IMR-90 (cell line): ENCODE results near the gene CFAP58. TPM values are rescaled to one million over a fixed set of nuclear protein-coding genes. Genes with fewer than 3 reads are reported as not detected.

Source experiments
- ATAC-seq: fragments of 200-7000 bp; cut with Tn5 transposase; 2 replicates; pipeline ENCODE4 v1.9.1; 2020; ENCODE audit warnings: low read depth, mild to moderate bottlenecking, moderate library complexity
- BruUV-seq: library from RNA; stranded (reverse); fragments of 400-500 nt; replicated peaks from 2 replicates; lab custom pipeline; 2021; lab: Mats Ljungman, UMichigan
- CTCF ChIA-PET: fragments of 300-600 bp; formaldehyde crosslinking; extraction: SDS; loops from one replicate; lab custom pipeline; 2021; ENCODE audit warnings: antibody characterized with exemption; lab: Yijun Ruan, JAX
- POLR2A ChIA-PET: fragments of 300-600 bp; sonication (Branson Sonifier 250); formaldehyde crosslinking; loops from one replicate; lab custom pipeline; 2022; ENCODE audit warnings: antibody characterized with exemption; ENCODE audit not compliant: unreplicated experiment; lab: Charles Lee
- DNase-seq: peaks from one replicate; pipeline ENCODE4 v3.0.0; 2013
- H2AFZ ChIP-seq: replicated peaks from 2 replicates; pipeline ENCODE3; 2013; ENCODE audit warnings: low read length, mild to moderate bottlenecking; ENCODE audit not compliant: poor library complexity
- H2AK5ac ChIP-seq: 2 replicates; pipeline ENCODE4 v1.6.1; 2013; ENCODE audit warnings: low read depth, low read length, inconsistent platforms
- H2AK9ac ChIP-seq: replicated peaks from 2 replicates; pipeline ENCODE3; 2013; ENCODE audit warnings: mild to moderate bottlenecking, low read depth, low read length, moderate library complexity; ENCODE audit not compliant: poor library complexity
- H2BK120ac ChIP-seq: 2 replicates; pipeline ENCODE4 v1.6.1; 2013; ENCODE audit warnings: low read depth, low read length, inconsistent platforms
- H2BK15ac ChIP-seq: 3 replicates; pipeline ENCODE4 v1.6.1; 2013; ENCODE audit warnings: low read depth, low read length, inconsistent platforms
- H2BK20ac ChIP-seq: 2 replicates; pipeline ENCODE4 v1.6.1; 2013; ENCODE audit warnings: low read depth, mild to moderate bottlenecking, inconsistent platforms, low read length, moderate library complexity
- H2BK5ac ChIP-seq: 2 replicates; pipeline ENCODE4 v1.6.1; 2013; ENCODE audit warnings: mild to moderate bottlenecking, low read depth, low read length, inconsistent platforms; ENCODE audit not compliant: poor library complexity, severe bottlenecking
- H3K14ac ChIP-seq: replicated peaks from 2 replicates; pipeline ENCODE4 v1.6.1; 2013; ENCODE audit warnings: low read depth, low read length, inconsistent platforms
- H3K18ac ChIP-seq: 2 replicates; pipeline ENCODE4 v1.6.1; 2013; ENCODE audit warnings: low read depth, low read length, control low read depth
- H3K23ac ChIP-seq: 2 replicates; pipeline ENCODE4 v1.6.1; 2013; ENCODE audit warnings: low read depth, low read length, inconsistent platforms
- H3K27ac ChIP-seq: 2 replicates; pipeline ENCODE4 v1.5.1; 2013; ENCODE audit warnings: mild to moderate bottlenecking, control low read depth, low read length; ENCODE audit not compliant: insufficient read depth
- H3K27me3 ChIP-seq: 2 replicates; pipeline ENCODE4 v1.6.1; 2013; ENCODE audit warnings: low read length; ENCODE audit not compliant: control insufficient read depth, insufficient read depth
- H3K36me3 ChIP-seq: 2 replicates; pipeline ENCODE4 v1.6.1; 2013; ENCODE audit warnings: low read length, mixed read lengths; ENCODE audit not compliant: control insufficient read depth, insufficient read depth
- H3K4ac ChIP-seq: 2 replicates; pipeline ENCODE4 v1.6.1; 2013; ENCODE audit warnings: low read depth, low read length, inconsistent platforms
- H3K4me1 ChIP-seq: 2 replicates; pipeline ENCODE4 v1.6.1; 2013; ENCODE audit warnings: low read length, mixed read lengths; ENCODE audit not compliant: control insufficient read depth, insufficient read depth
- H3K4me2 ChIP-seq: 2 replicates; pipeline ENCODE4 v1.6.1; 2013; ENCODE audit warnings: low read depth, mild to moderate bottlenecking, control low read depth, low read length, moderate library complexity
- H3K4me3 ChIP-seq: 2 replicates; pipeline ENCODE4 v1.5.1; 2013; ENCODE audit warnings: low read depth, mild to moderate bottlenecking, control low read depth, low read length, moderate library complexity; ENCODE audit not compliant: insufficient read depth
- H3K56ac ChIP-seq: 2 replicates; pipeline ENCODE4 v1.6.1; 2013; ENCODE audit warnings: low read length, inconsistent platforms; ENCODE audit not compliant: insufficient read depth; ENCODE audit errors: extremely low read depth
- H3K79me1 ChIP-seq, 2 experiments: 2 replicates each; pipeline ENCODE4 v1.6.1; 2013; ENCODE audit warnings: low read length in 2 of 2, inconsistent platforms in 1 of 2, low read depth in 1 of 2
- H3K9ac ChIP-seq: 2 replicates; pipeline ENCODE4 v1.6.1; 2013; ENCODE audit warnings: low read depth, low read length, control low read depth
- H3K9me1 ChIP-seq: 2 replicates; pipeline ENCODE4 v1.6.1; 2013; ENCODE audit warnings: low read length, inconsistent platforms; ENCODE audit not compliant: insufficient read depth
- H3K9me3 ChIP-seq: 2 replicates; pipeline ENCODE4 v1.6.1; 2013; ENCODE audit warnings: low read length; ENCODE audit not compliant: control insufficient read depth, insufficient read depth
- H4K20me1 ChIP-seq: 2 replicates; pipeline ENCODE4 v1.6.1; 2013; ENCODE audit warnings: low read length, inconsistent platforms; ENCODE audit not compliant: insufficient read depth
- H4K5ac ChIP-seq: 2 replicates; pipeline ENCODE4 v1.6.1; 2013; ENCODE audit warnings: mild to moderate bottlenecking, low read depth, low read length, control low read depth
- H4K8ac ChIP-seq, 2 experiments: 2 replicates each; pipeline ENCODE4 v1.6.1; 2013; ENCODE audit warnings: low read depth in 2 of 2, low read length in 2 of 2, control low read depth in 1 of 2, inconsistent platforms in 1 of 2
- H4K91ac ChIP-seq: 2 replicates; pipeline ENCODE4 v1.6.1; 2013; ENCODE audit warnings: low read depth, low read length, inconsistent platforms; ENCODE audit not compliant: insufficient read depth
- CEBPB ChIP-seq: IDR thresholded peaks from 2 replicates; pipeline ENCODE4 v1.6.1; 2012; ENCODE audit warnings: low read depth, low read length, improper control_type of control experiment
- MAZ ChIP-seq: IDR thresholded peaks from 2 replicates; pipeline ENCODE4 v1.6.1; 2012; ENCODE audit warnings: low read depth, mild to moderate bottlenecking, low read length, improper control_type of control experiment, moderate library complexity, borderline replicate concordance
- NFE2L2 ChIP-seq: fragments of 150-350 bp; IDR thresholded peaks from 2 replicates; pipeline ENCODE4 v1.6.1; 2016; ENCODE audit warnings: low read depth, mild to moderate bottlenecking, low read length
- POLR2A ChIP-seq: IDR thresholded peaks from 2 replicates; pipeline ENCODE4 v1.6.1; 2012; ENCODE audit warnings: mild to moderate bottlenecking, low read depth, low read length
- RAD21 ChIP-seq: IDR thresholded peaks from 2 replicates; pipeline ENCODE4 v1.6.1; 2012; ENCODE audit warnings: low read length, improper control_type of control experiment
- RCOR1 ChIP-seq: IDR thresholded peaks from 2 replicates; pipeline ENCODE4 v1.6.1; 2012; ENCODE audit warnings: mild to moderate bottlenecking, low read length, improper control_type of control experiment; ENCODE audit not compliant: insufficient replicate concordance
- WGBS, 2 experiments: methylation state at CpG; one replicate each; pipeline versions ENCODE4 v1.1.5 to v1.1.7; 2013; ENCODE audit warnings: missing lambda C conversion rate in 2 of 2; ENCODE audit not compliant: insufficient read length in 1 of 2; ENCODE audit errors: extremely low coverage in 2 of 2; 5-methylcytosine and 5-hydroxymethylcytosine counted together
- dilution Hi-C: fragments of 300-500 bp; cut with HindIII; formaldehyde crosslinking; loops from one replicate; pipeline ENCODE4 v1.14.3; 2018; ENCODE audit warnings: low sequenced_read_pairs; ENCODE audit not compliant: unreplicated experiment
- in situ Hi-C: fragments of 300-500 bp; cut with MboI; formaldehyde crosslinking; loops from 3 replicates; pipeline ENCODE4 v1.14.3; 2019; ENCODE audit warnings: low sequenced_read_pairs, inconsistent platforms, mixed read lengths
- intact Hi-C: fragments of 100-400 bp; cut with micrococcal nuclease; formaldehyde crosslinking; loops from 2 replicates; pipeline ENCODE4 v1.10.0; 2022
- polyA plus RNA-seq, 3 experiments: library from polyadenylated mRNA; depleted of rRNA; stranded (reverse); fragments of >200 nt; gene quantifications; 2 replicates each; pipeline ENCODE4 v1.2.3, GENCODE V29; 2012; ENCODE audit warnings: low replicate concordance in 1 of 3
- total RNA-seq: library from RNA; depleted of rRNA; stranded (reverse); fragments of >200 nt; gene quantifications from 2 replicates; pipeline ENCODE4 v1.2.3, GENCODE V29; 2012
- TF ChIP-seq, protein P1 (sequence below): fragments of 150-350 bp; IDR thresholded peaks from 2 replicates; pipeline ENCODE4 v1.6.1; 2017; ENCODE audit warnings: mild to moderate bottlenecking, antibody characterized with exemption, low read length, low read depth
- TF ChIP-seq, protein P2 (sequence below): fragments of 150-350 bp; IDR thresholded peaks from 2 replicates; pipeline ENCODE4 v1.6.1; 2016; ENCODE audit warnings: low read depth, mild to moderate bottlenecking, low read length, moderate library complexity, borderline replicate concordance
- TF ChIP-seq, protein P3 (sequence below): conservative IDR thresholded peaks from 2 replicates; pipeline ENCODE4 v1.5.1; 2012; ENCODE audit warnings: mild to moderate bottlenecking, low read depth, low read length, improper control_type of control experiment

CFAP58 gene
- total and polyA plus RNA-seq, 2 of the 4 experiments (the other 2 are of a cell fraction), result 0.36 to 0.72 TPM

DNA sequence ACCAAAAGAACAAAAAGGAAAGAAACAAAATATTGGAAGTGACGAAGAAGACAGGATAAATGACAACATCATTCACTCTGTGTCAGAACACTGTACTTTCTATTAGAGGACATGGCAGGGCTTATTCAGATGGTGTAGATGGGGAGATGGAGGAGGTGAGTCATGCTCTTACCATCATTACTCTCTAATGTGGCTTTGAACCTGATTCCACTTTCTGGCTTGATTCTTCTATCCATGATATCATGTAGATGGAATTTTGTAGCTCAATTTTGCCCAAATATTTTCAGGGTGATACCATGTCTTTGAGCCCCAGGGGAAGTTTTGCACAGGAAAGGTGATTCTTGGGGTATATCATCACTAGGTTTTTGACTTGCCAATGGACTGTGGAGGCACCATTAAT is 91.7 kb downstream of the CFAP58 start:
- dilution Hi-C loops, result no loop called here

More for the DNA sequence above, 91.7 kb downstream of the CFAP58 start:
- H3K4ac ChIP-seq, result no peak overlapping the region
- no peaks in the 10 kb centered on the region for H3K9me1 ChIP-seq
- no peak overlapping the region for H3K4me2 ChIP-seq
- no peaks in the 10 kb centered on the region for H3K27me3 ChIP-seq
- H2BK15ac ChIP-seq, result no peak overlapping the region
- ATAC-seq, result no peak
- H3K23ac ChIP-seq, result no peak overlapping the region
- DNase-seq, result peak; percentile 77
- H2BK20ac ChIP-seq, result no peak overlapping the region
- H2AK5ac ChIP-seq, result no peak overlapping the region
- no peak overlapping the region for H4K8ac ChIP-seq
- H3K4me3 ChIP-seq, result no peak overlapping the region
- ChIA-PET POLR2A (no interaction called here), CTCF (interaction anchor here (0.6 kb wide), 1 partner anchor 163 kb away, joined by 9 read pairs; no protein-coding TSS in a partner anchor)
- no peak overlapping the region for H3K14ac ChIP-seq
- no peak overlapping the region for H4K91ac ChIP-seq
- in situ Hi-C loops (no loop called here), intact Hi-C loops (no loop called here)
- TF ChIP-seq MAZ (no peak), RCOR1 (no peak), POLR2A (no peak), RAD21 (no peak), CEBPB (no peak), NFE2L2 (no peak)
- TF ChIP-seq, protein P1, sequence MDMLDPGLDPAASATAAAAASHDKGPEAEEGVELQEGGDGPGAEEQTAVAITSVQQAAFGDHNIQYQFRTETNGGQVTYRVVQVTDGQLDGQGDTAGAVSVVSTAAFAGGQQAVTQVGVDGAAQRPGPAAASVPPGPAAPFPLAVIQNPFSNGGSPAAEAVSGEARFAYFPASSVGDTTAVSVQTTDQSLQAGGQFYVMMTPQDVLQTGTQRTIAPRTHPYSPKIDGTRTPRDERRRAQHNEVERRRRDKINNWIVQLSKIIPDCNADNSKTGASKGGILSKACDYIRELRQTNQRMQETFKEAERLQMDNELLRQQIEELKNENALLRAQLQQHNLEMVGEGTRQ, result no peak
- TF ChIP-seq, protein P2, sequence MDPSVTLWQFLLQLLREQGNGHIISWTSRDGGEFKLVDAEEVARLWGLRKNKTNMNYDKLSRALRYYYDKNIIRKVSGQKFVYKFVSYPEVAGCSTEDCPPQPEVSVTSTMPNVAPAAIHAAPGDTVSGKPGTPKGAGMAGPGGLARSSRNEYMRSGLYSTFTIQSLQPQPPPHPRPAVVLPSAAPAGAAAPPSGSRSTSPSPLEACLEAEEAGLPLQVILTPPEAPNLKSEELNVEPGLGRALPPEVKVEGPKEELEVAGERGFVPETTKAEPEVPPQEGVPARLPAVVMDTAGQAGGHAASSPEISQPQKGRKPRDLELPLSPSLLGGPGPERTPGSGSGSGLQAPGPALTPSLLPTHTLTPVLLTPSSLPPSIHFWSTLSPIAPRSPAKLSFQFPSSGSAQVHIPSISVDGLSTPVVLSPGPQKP, result no peak
- TF ChIP-seq, protein P3, sequence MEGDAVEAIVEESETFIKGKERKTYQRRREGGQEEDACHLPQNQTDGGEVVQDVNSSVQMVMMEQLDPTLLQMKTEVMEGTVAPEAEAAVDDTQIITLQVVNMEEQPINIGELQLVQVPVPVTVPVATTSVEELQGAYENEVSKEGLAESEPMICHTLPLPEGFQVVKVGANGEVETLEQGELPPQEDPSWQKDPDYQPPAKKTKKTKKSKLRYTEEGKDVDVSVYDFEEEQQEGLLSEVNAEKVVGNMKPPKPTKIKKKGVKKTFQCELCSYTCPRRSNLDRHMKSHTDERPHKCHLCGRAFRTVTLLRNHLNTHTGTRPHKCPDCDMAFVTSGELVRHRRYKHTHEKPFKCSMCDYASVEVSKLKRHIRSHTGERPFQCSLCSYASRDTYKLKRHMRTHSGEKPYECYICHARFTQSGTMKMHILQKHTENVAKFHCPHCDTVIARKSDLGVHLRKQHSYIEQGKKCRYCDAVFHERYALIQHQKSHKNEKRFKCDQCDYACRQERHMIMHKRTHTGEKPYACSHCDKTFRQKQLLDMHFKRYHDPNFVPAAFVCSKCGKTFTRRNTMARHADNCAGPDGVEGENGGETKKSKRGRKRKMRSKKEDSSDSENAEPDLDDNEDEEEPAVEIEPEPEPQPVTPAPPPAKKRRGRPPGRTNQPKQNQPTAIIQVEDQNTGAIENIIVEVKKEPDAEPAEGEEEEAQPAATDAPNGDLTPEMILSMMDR, result no peak
- no CpG with 5 or more reads among the region's 1 CpG for WGBS, 2 experiments
- H3K4me1 ChIP-seq, result peaks cover 2% of the 10 kb centered on the region; the same call in 1 of the 2 replicates
- H3K36me3 ChIP-seq, result no peaks in the 10 kb centered on the region
- H4K5ac ChIP-seq, result no peak overlapping the region
- no peaks in the 10 kb centered on the region for H3K79me1 ChIP-seq
- H3K18ac ChIP-seq, result no peak overlapping the region
- no peak overlapping the region for H3K56ac ChIP-seq
- no peaks in the 10 kb centered on the region for H4K20me1 ChIP-seq
- no peak overlapping the region for H2AFZ ChIP-seq
- H2BK5ac ChIP-seq, result no peak overlapping the region
- no peak overlapping the region for H3K27ac ChIP-seq
- no peak overlapping the region for H2BK120ac ChIP-seq
- H2AK9ac ChIP-seq, result no peak overlapping the region
- BruUV-seq, result no TSS peak
- no peaks in the 10 kb centered on the region for H3K9me3 ChIP-seq
- no peak overlapping the region for H3K9ac ChIP-seq
